CD4-positive, alpha-beta T cell (primary cell): ENCODE measurements around the gene LEPR. TPM values are rescaled to one million over a fixed set of nuclear protein-coding genes. Genes with fewer than 3 reads are reported as not detected.
"Not testable (repeated sequence)": the region's sequence is repeated elsewhere in the genome, so short reads cannot be mapped to it uniquely, and the experiment has no call there.

Experiments used
- ATAC-seq: fragments of 200-7000 bp; cut with Tn5 transposase; one replicate; pipeline ENCODE4 v1.10.0; 2022; ENCODE audit warnings: mild to moderate bottlenecking; ENCODE audit not compliant: poor library complexity
- CTCF ChIA-PET: fragments of 350-600 bp; sonication (Branson Sonifier 250); formaldehyde crosslinking; loops from one replicate; lab custom pipeline; 2021; ENCODE audit warnings: antibody characterized with exemption, inconsistent platforms; lab: Charles Lee
- POLR2A ChIA-PET: fragments of 350-600 bp; sonication (Branson Sonifier 250); formaldehyde crosslinking; loops from one replicate; lab custom pipeline; 2021; ENCODE audit warnings: antibody characterized with exemption, inconsistent platforms; lab: Charles Lee
- DNase-seq, 14 experiments: peaks; one replicate each; pipeline ENCODE4 v3.0.0-alpha.2; 2013 to 2020; ENCODE audit warnings: mixed read lengths in 2 of 14
- H3K27ac ChIP-seq, 2 donors: one replicate each; pipeline versions ENCODE4 v1.5.1 to v1.7.0; 2013; ENCODE audit warnings: low read length in 2 of 2, low read depth in 1 of 2, mild to moderate bottlenecking in 1 of 2
- H3K27me3 ChIP-seq, 2 experiments: 1 replicate in 1 of 2; 2 replicates in 1 of 2; pipeline versions ENCODE4 v1.6.1 to v1.7.0; 2013; ENCODE audit warnings: low read length in 2 of 2, control low read depth in 1 of 2, mild to moderate bottlenecking in 1 of 2, moderate library complexity in 1 of 2; ENCODE audit not compliant: insufficient read depth in 2 of 2, control insufficient read depth in 1 of 2
- H3K36me3 ChIP-seq: one replicate; pipeline ENCODE4 v1.6.1; 2013; ENCODE audit warnings: low read length, control low read depth; ENCODE audit not compliant: insufficient read depth
- H3K4me1 ChIP-seq: one replicate; pipeline ENCODE4 v1.6.1; 2013; ENCODE audit warnings: low read length, control low read depth; ENCODE audit not compliant: insufficient read depth
- H3K4me3 ChIP-seq: one replicate; pipeline ENCODE4 v1.5.1; 2013; ENCODE audit warnings: mild to moderate bottlenecking, low read length, moderate library complexity
- H3K9me3 ChIP-seq, 2 experiments: 1 replicate in 1 of 2; 2 replicates in 1 of 2; pipeline versions ENCODE4 v1.6.1 to v1.7.0; 2013; ENCODE audit warnings: low read length in 2 of 2, mild to moderate bottlenecking in 2 of 2, control low read depth in 1 of 2, moderate library complexity in 1 of 2; ENCODE audit not compliant: control insufficient read depth in 1 of 2, insufficient read depth in 1 of 2
- H3K27ac Mint-ChIP-seq: one replicate; pipeline ENCODE4 v1.8.0; 2020; ENCODE audit warnings: mixed read lengths
- H3K27me3 Mint-ChIP-seq: one replicate; pipeline ENCODE4 v1.8.0; 2021; ENCODE audit warnings: mixed read lengths
- H3K36me3 Mint-ChIP-seq: one replicate; pipeline ENCODE4 v1.8.0; 2021; ENCODE audit warnings: low read depth, mixed read lengths
- H3K4me1 Mint-ChIP-seq: one replicate; pipeline ENCODE4 v1.8.0; 2021; ENCODE audit warnings: low read depth, mixed read lengths
- H3K4me3 Mint-ChIP-seq: one replicate; pipeline ENCODE4 v1.8.0; 2020; ENCODE audit warnings: mild to moderate bottlenecking, mixed read lengths
- H3K9me3 Mint-ChIP-seq: one replicate; pipeline ENCODE4 v1.8.0; 2020; ENCODE audit warnings: mixed read lengths
- CTCF ChIP-seq: fragments of 200-600 bp; IDR thresholded peaks from one replicate; pipeline ENCODE4 v1.8.0; 2022; ENCODE audit warnings: antibody characterized with exemption, mild to moderate bottlenecking
- intact Hi-C, 2 experiments: fragments of 100-400 bp; cut with DNase I in 1 of 2; cut with micrococcal nuclease in 1 of 2; formaldehyde crosslinking; loops; one replicate each; pipeline versions ENCODE4 v1.15.1 to v1.9.0; 2023 to 2025; cut with DNase I, micrococcal nuclease
- total RNA-seq, 174 experiments: library from RNA in 2 of 174; stranded (reverse) in 2 of 174; gene quantifications; one replicate each; pipeline ENCODE4 v1.2.3 and lab custom pipeline; 2021 to 2026

Gene LEPR
- total RNA-seq, 2 experiments from 2014 or later, result 0.58 to 0.59 TPM

- H3K4me3 ChIP-seq, result no peak overlapping the region
- no peaks in the 10 kb centered on the region for H3K9me3 ChIP-seq
- no peak overlapping the region for H3K27ac ChIP-seq
- DNase-seq (no peak), ATAC-seq (no peak)
- H3K4me3 Mint-ChIP-seq, result no peak overlapping the region
- ChIA-PET POLR2A (no interaction called here), CTCF (no interaction called here)
- no peaks in the 10 kb centered on the region for H3K27me3 Mint-ChIP-seq
- intact Hi-C loops, result no loop called here
- H3K27ac Mint-ChIP-seq, result no peak overlapping the region
- H3K4me1 Mint-ChIP-seq, result no peaks in the 10 kb centered on the region
- no peak for TF ChIP-seq CTCF
- no peaks in the 10 kb centered on the region for H3K9me3 Mint-ChIP-seq
- no peaks in the 10 kb centered on the region for H3K36me3 ChIP-seq
- H3K36me3 Mint-ChIP-seq, result no peaks in the 10 kb centered on the region
- H3K27me3 ChIP-seq, result no peaks in the 10 kb centered on the region
- H3K4me1 ChIP-seq, result no peaks in the 10 kb centered on the region
These were observed 23.7 kb downstream of the LEPR start for GRCh38 chr1:65444128-65444640.

- Histone ChIP-seq H3K27ac (no peak overlapping the region), H3K27me3 (no peaks in the 10 kb centered on the region), H3K9me3 (no peaks in the 10 kb centered on the region), H3K4me1 (no peaks in the 10 kb centered on the region), H3K36me3 (no peaks in the 10 kb centered on the region), H3K4me3 (no peak overlapping the region)
- intact Hi-C loops, result no loop called here
- no peak for DNase-seq
- Mint-ChIP-seq H3K36me3 (no peaks in the 10 kb centered on the region), H3K4me1 (no peaks in the 10 kb centered on the region), H3K9me3 (no peaks in the 10 kb centered on the region), H3K4me3 (no peak overlapping the region), H3K27ac (no peak overlapping the region), H3K27me3 (no peaks in the 10 kb centered on the region)
- ChIA-PET CTCF (no interaction called here), POLR2A (no interaction called here)
- no peak for TF ChIP-seq CTCF
- ATAC-seq, result no peak
These were observed 25.4 kb downstream of the LEPR start for GRCh38 chr1:65445837-65446236.

- DNase-seq, result no peak
- Histone ChIP-seq H3K9me3 (no peaks in the 10 kb centered on the region), H3K27ac (no peak overlapping the region), H3K36me3 (no peaks in the 10 kb centered on the region), H3K4me1 (no peaks in the 10 kb centered on the region), H3K27me3 (no peaks in the 10 kb centered on the region), H3K4me3 (no peak overlapping the region)
- Mint-ChIP-seq H3K9me3 (no peaks in the 10 kb centered on the region), H3K27me3 (no peaks in the 10 kb centered on the region), H3K27ac (no peak overlapping the region), H3K4me3 (no peak overlapping the region), H3K4me1 (no peaks in the 10 kb centered on the region), H3K36me3 (no peaks in the 10 kb centered on the region)
- CTCF ChIA-PET, result no interaction called here
- no peak for TF ChIP-seq CTCF
- intact Hi-C loops, result no loop called here
- POLR2A ChIA-PET, result no interaction called here
- ATAC-seq, result no peak
These were observed 28.9 kb downstream of the LEPR start for GRCh38 chr1:65449214-65449823.

GRCh38 chr1:65455678-65456077 is 35.2 kb downstream of the LEPR start:
- H3K27me3 Mint-ChIP-seq, H3K9me3 Mint-ChIP-seq, DNase-seq, POLR2A ChIA-PET, CTCF ChIA-PET, H3K9me3 ChIP-seq, H3K4me1 ChIP-seq, intact Hi-C loops, H3K27ac ChIP-seq, H3K36me3 ChIP-seq, H3K27me3 ChIP-seq, H3K27ac Mint-ChIP-seq, H3K4me3 ChIP-seq, H3K4me3 Mint-ChIP-seq, ATAC-seq: not testable (repeated sequence)
- Mint-ChIP-seq H3K4me1 (peaks cover 31% of the 10 kb centered on the region), H3K36me3 (peaks cover 10% of the 10 kb centered on the region)
